H9 (cell line): ENCODE measurements around the gene NIN. TPM values are rescaled to one million over a fixed set of nuclear protein-coding genes. Genes with fewer than 3 reads are reported as not detected.

ENCODE experiments used
- DNase-seq: peaks from one replicate; pipeline ENCODE4 v3.0.0-alpha.2; 2017
- H2AFZ ChIP-seq: one replicate; pipeline ENCODE4 v1.6.1; 2013; ENCODE audit warnings: mild to moderate bottlenecking, low read length, control low read depth, moderate library complexity
- H2AK5ac ChIP-seq: 2 replicates; pipeline ENCODE4 v1.6.1; 2013; ENCODE audit warnings: low read length, control low read depth, mixed read lengths; ENCODE audit not compliant: insufficient read length
- H2BK120ac ChIP-seq: one replicate; pipeline ENCODE4 v1.6.1; 2013; ENCODE audit warnings: low read depth, mild to moderate bottlenecking, low read length, control low read depth, inconsistent platforms; ENCODE audit not compliant: poor library complexity, severe bottlenecking
- H2BK12ac ChIP-seq: 2 replicates; pipeline ENCODE4 v1.6.1; 2013; ENCODE audit warnings: low read length, control low read depth, mixed read lengths, low read depth; ENCODE audit not compliant: insufficient read length
- H2BK15ac ChIP-seq: 2 replicates; pipeline ENCODE4 v1.6.1; 2013; ENCODE audit warnings: low read depth, low read length, control low read depth
- H2BK20ac ChIP-seq: one replicate; pipeline ENCODE4 v1.6.1; 2013; ENCODE audit warnings: low read depth, mild to moderate bottlenecking, low read length, control low read depth, inconsistent platforms; ENCODE audit not compliant: poor library complexity, severe bottlenecking
- H2BK5ac ChIP-seq: 2 replicates; pipeline ENCODE4 v1.6.1; 2013; ENCODE audit warnings: low read length, control low read depth, mixed read lengths; ENCODE audit not compliant: insufficient read length
- H3K14ac ChIP-seq: 2 replicates; pipeline ENCODE4 v1.6.1; 2013; ENCODE audit warnings: low read length, control low read depth; ENCODE audit not compliant: insufficient read depth
- H3K18ac ChIP-seq: 2 replicates; pipeline ENCODE4 v1.6.1; 2013; ENCODE audit warnings: low read depth, mild to moderate bottlenecking, mixed read lengths, low read length, control low read depth; ENCODE audit not compliant: insufficient read length
- H3K23ac ChIP-seq: 2 replicates; pipeline ENCODE4 v1.6.1; 2013; ENCODE audit warnings: low read length, control low read depth, mixed read lengths, low read depth; ENCODE audit not compliant: insufficient read length
- H3K23me2 ChIP-seq: 2 replicates; pipeline ENCODE4 v1.6.1; 2013; ENCODE audit warnings: low read depth, mild to moderate bottlenecking, mixed read lengths, low read length, control low read depth; ENCODE audit not compliant: insufficient read length, poor library complexity, severe bottlenecking
- H3K27ac ChIP-seq: 2 replicates; pipeline ENCODE4 v1.5.1; 2013; ENCODE audit warnings: low read length, control low read depth, mixed read lengths, low read depth; ENCODE audit not compliant: insufficient read length
- H3K27me3 ChIP-seq: 2 replicates; pipeline ENCODE4 v1.6.1; 2013; ENCODE audit warnings: low read length, control low read depth, inconsistent platforms; ENCODE audit not compliant: insufficient read depth
- H3K4ac ChIP-seq: 2 replicates; pipeline ENCODE4 v1.6.1; 2013; ENCODE audit warnings: low read depth, mild to moderate bottlenecking, control low read depth, inconsistent platforms, low read length, moderate library complexity
- H3K4me1 ChIP-seq: 2 replicates; pipeline ENCODE4 v1.6.1; 2013; ENCODE audit warnings: low read length, control low read depth, inconsistent platforms; ENCODE audit not compliant: insufficient read depth
- H3K4me2 ChIP-seq: 2 replicates; pipeline ENCODE4 v1.6.1; 2013; ENCODE audit warnings: low read length, control low read depth, mixed read lengths; ENCODE audit not compliant: insufficient read length, insufficient read depth
- H3K56ac ChIP-seq: 2 replicates; pipeline ENCODE4 v1.6.1; 2013; ENCODE audit warnings: low read depth, mild to moderate bottlenecking, mixed read lengths, low read length, control low read depth; ENCODE audit not compliant: insufficient read length
- H3K79me1 ChIP-seq: 2 replicates; pipeline ENCODE4 v1.6.1; 2013; ENCODE audit warnings: low read depth, mild to moderate bottlenecking, moderate library complexity, low read length, control low read depth, inconsistent platforms; ENCODE audit not compliant: insufficient read depth, poor library complexity, severe bottlenecking
- H3K79me2 ChIP-seq: 2 replicates; pipeline ENCODE4 v1.6.1; 2013; ENCODE audit warnings: low read length, control low read depth, inconsistent platforms; ENCODE audit not compliant: insufficient read depth
- H3K9ac ChIP-seq: 2 replicates; pipeline ENCODE4 v1.6.1; 2013; ENCODE audit warnings: low read length, control low read depth, mixed read lengths; ENCODE audit not compliant: insufficient read length; ENCODE audit errors: extremely low read depth
- H3K9me3 ChIP-seq: one replicate; pipeline ENCODE4 v1.6.1; 2013; ENCODE audit warnings: low read depth, low read length, inconsistent platforms; ENCODE audit not compliant: control insufficient read depth
- H3T11ph ChIP-seq: one replicate; pipeline ENCODE4 v1.6.1; 2013; ENCODE audit warnings: mild to moderate bottlenecking, low read length, control low read depth, inconsistent platforms
- H4K20me1 ChIP-seq: one replicate; pipeline ENCODE4 v1.6.1; 2013; ENCODE audit not compliant: control insufficient read depth, insufficient read length, insufficient read depth
- H4K5ac ChIP-seq: 2 replicates; pipeline ENCODE4 v1.6.1; 2013; ENCODE audit warnings: low read depth, mild to moderate bottlenecking, mixed read lengths, low read length, control low read depth; ENCODE audit not compliant: insufficient read length
- H4K8ac ChIP-seq: replicated peaks from 2 replicates; pipeline ENCODE4 v1.6.1; 2013; ENCODE audit warnings: low read length, control low read depth, mixed read lengths, low read depth; ENCODE audit not compliant: insufficient read length
- H4K91ac ChIP-seq: 2 replicates; pipeline ENCODE4 v1.6.1; 2013; ENCODE audit warnings: low read depth, mild to moderate bottlenecking, moderate library complexity, mixed read lengths, low read length, control low read depth; ENCODE audit not compliant: insufficient read length
- H3K27ac Mint-ChIP-seq, 3 experiments: 2 replicates in 2 of 3; 3 replicates in 1 of 3; pipeline ENCODE4 v1.8.0; 2020 to 2021; ENCODE audit warnings: mixed read lengths in 3 of 3, mild to moderate bottlenecking in 1 of 3, moderate library complexity in 1 of 3
- H3K27me3 Mint-ChIP-seq: 2 replicates; pipeline ENCODE4 v1.8.0; 2021; ENCODE audit warnings: low read depth, mild to moderate bottlenecking, moderate library complexity, mixed read lengths
- H3K36me3 Mint-ChIP-seq, 3 experiments: 2 replicates in 2 of 3; 3 replicates in 1 of 3; pipeline ENCODE4 v1.8.0; 2020 to 2021; ENCODE audit warnings: low read depth in 3 of 3, mixed read lengths in 3 of 3; ENCODE audit not compliant: insufficient read depth in 1 of 3
- H3K4me1 Mint-ChIP-seq, 2 experiments: 2 replicates each; pipeline ENCODE4 v1.8.0; 2020; ENCODE audit warnings: mixed read lengths in 2 of 2
- H3K4me3 Mint-ChIP-seq, 2 experiments: 2 replicates in 1 of 2; 3 replicates in 1 of 2; pipeline ENCODE4 v1.8.0; 2020 to 2021; ENCODE audit warnings: mild to moderate bottlenecking in 2 of 2, mixed read lengths in 2 of 2, moderate library complexity in 1 of 2
- H3K9me3 Mint-ChIP-seq, 2 experiments: 2 replicates in 1 of 2; 3 replicates in 1 of 2; pipeline ENCODE4 v1.8.0; 2020; ENCODE audit warnings: mild to moderate bottlenecking in 2 of 2, mixed read lengths in 2 of 2, moderate library complexity in 1 of 2
- WGBS: extraction: QIAGEN DNeasy Blood & Tissue Kit; methylation state at CpG from one replicate; pipeline ENCODE4 v1.1.7; 2013; ENCODE audit warnings: missing lambda C conversion rate, low lambda C conversion rate, mixed read lengths; ENCODE audit not compliant: insufficient read length; ENCODE audit errors: extremely low coverage; 5-methylcytosine and 5-hydroxymethylcytosine counted together
- total RNA-seq: library from RNA; stranded (reverse); gene quantifications from 2 replicates; pipeline ENCODE4 v1.2.1, GENCODE V29; 2021
- TF ChIP-seq, protein P1 (sequence below): fragments of 200-600 bp; sonication (generic); conservative IDR thresholded peaks from 3 replicates; pipeline ENCODE4 v1.8.0; 2021; ENCODE audit warnings: antibody characterized with exemption, mild to moderate bottlenecking

NIN gene
- total RNA-seq, 1 experiment from 2014 or later: 18.4 TPM

DNA sequence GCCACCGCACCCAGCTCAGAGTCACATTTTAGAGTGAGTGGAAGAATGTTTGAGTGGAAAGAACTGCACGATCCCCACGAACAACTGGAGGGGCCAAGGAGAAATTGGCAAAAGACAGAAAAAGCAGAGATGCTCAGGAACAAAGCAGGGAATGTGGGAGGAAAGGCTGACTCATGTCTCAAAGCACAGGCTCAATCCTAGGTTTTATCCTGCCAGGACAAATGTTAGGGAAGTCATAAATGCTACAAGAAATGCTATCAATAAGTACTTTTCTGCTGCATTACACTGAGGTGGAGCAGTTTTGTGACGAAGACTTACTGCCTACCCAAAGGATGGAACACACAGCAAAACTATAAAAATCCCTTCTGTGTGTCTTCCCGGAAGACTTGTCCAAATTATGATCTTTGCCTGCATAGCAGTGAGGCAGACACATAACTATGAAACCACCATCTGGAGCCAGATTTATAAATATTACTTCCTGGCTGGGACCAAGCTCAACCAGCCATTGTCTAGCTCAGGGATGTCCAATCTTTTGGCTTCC is 26.7 kb downstream of the NIN start:
- H2BK12ac ChIP-seq: no peak overlapping the region
- Mint-ChIP-seq H3K36me3 (peaks cover 0 to 2% (median 1%) of the 10 kb centered on the region in 3 experiments; a peak in 2 of 7 replicates), H3K4me1 (peaks cover 6 to 7% of the 10 kb centered on the region in 2 experiments; a peak in 3 of 4 replicates), H3K9me3 (no peaks in the 10 kb centered on the region), H3K27me3 (no peaks in the 10 kb centered on the region), H3K4me3 (no peak overlapping the region), H3K27ac (peak overlapping the region in 2 of 3 experiments; percentile 11 to 84; a peak in 5 of 7 replicates)
- no peak overlapping the region for H2BK15ac ChIP-seq
- no peak overlapping the region for H3T11ph ChIP-seq
- no peak overlapping the region for H4K91ac ChIP-seq
- H2BK120ac ChIP-seq: no peak overlapping the region
- WGBS: no CpG with 5 or more reads among the region's 5 CpGs
- H3K23ac ChIP-seq: no peak overlapping the region
- TF ChIP-seq, protein P1, sequence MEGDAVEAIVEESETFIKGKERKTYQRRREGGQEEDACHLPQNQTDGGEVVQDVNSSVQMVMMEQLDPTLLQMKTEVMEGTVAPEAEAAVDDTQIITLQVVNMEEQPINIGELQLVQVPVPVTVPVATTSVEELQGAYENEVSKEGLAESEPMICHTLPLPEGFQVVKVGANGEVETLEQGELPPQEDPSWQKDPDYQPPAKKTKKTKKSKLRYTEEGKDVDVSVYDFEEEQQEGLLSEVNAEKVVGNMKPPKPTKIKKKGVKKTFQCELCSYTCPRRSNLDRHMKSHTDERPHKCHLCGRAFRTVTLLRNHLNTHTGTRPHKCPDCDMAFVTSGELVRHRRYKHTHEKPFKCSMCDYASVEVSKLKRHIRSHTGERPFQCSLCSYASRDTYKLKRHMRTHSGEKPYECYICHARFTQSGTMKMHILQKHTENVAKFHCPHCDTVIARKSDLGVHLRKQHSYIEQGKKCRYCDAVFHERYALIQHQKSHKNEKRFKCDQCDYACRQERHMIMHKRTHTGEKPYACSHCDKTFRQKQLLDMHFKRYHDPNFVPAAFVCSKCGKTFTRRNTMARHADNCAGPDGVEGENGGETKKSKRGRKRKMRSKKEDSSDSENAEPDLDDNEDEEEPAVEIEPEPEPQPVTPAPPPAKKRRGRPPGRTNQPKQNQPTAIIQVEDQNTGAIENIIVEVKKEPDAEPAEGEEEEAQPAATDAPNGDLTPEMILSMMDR: no peak
- H2BK20ac ChIP-seq: no peak overlapping the region
- no peaks in the 10 kb centered on the region for H3K23me2 ChIP-seq
- H4K5ac ChIP-seq: no peak overlapping the region
- no peak overlapping the region for H3K4me2 ChIP-seq
- H3K56ac ChIP-seq: no peak overlapping the region
- H2AFZ ChIP-seq: no peak overlapping the region
- no peak overlapping the region for H3K18ac ChIP-seq
- no peaks in the 10 kb centered on the region for H3K9me3 ChIP-seq
- H3K4ac ChIP-seq: no peak overlapping the region
- H3K27me3 ChIP-seq: no peaks in the 10 kb centered on the region
- H3K14ac ChIP-seq: no peak overlapping the region
- no peak overlapping the region for H3K9ac ChIP-seq
- H3K79me1 ChIP-seq: no peaks in the 10 kb centered on the region
- no peaks in the 10 kb centered on the region; the same call in 1 of the 2 replicates for H3K4me1 ChIP-seq
- DNase-seq: no peak
- H3K27ac ChIP-seq: no peak overlapping the region
- H4K20me1 ChIP-seq: no peaks in the 10 kb centered on the region
- no peaks in the 10 kb centered on the region for H3K79me2 ChIP-seq
- H2BK5ac ChIP-seq: no peak overlapping the region
- H4K8ac ChIP-seq: no peak overlapping the region
- no peak overlapping the region for H2AK5ac ChIP-seq
